Endometrial microvascular endothelial cells (primary cell): ENCODE results near the gene CUL9. TPM values are rescaled to one million over a fixed set of nuclear protein-coding genes. Genes with fewer than 3 reads are reported as not detected.
"Not testable (repeated sequence)": the region's sequence is repeated elsewhere in the genome, so short reads cannot be mapped to it uniquely, and the experiment has no call there.

Experiments used
- in situ Hi-C: cut with HindIII; loops from 2 replicates; pipeline ENCODE4 v1.10.0; 2017; ENCODE audit warnings: low sequenced_read_pairs, low pct_unique_long_range_greater_than_20kb; ENCODE audit errors: inconsistent ontology term
- total RNA-seq: library from RNA; depleted of rRNA; stranded (reverse); fragments of >200 nt; gene quantifications from one replicate; pipeline ENCODE4 v1.2.3, GENCODE V29; 2015; ENCODE audit errors: inconsistent ontology term

The CUL9 gene
- 31.2 TPM for total RNA-seq

- in situ Hi-C loops = no loop called here
These were observed at the start of gene CUL9 for GRCh38 chr6:43181942-43182860. Gene CUL9, plus strand, starts transcription at chr6:43182196. Its CDS starts 2,115 bp downstream, at chr6:43184311.

GRCh38 chr6:43138267-43138666 lies 43.7 kb upstream of the CUL9 start:
- in situ Hi-C loops = no loop called here

GRCh38 chr6:43139973-43140372 lies 42.0 kb upstream of the CUL9 start:
- in situ Hi-C loops = not testable (repeated sequence)

GRCh38 chr6:43141644-43142043 lies 40.4 kb upstream of the CUL9 start:
- in situ Hi-C loops = no loop called here

- in situ Hi-C loops = no loop called here
These were observed 39.9 kb upstream of the CUL9 start for GRCh38 chr6:43142101-43142500.

- in situ Hi-C loops = no loop called here
These were observed 38.5 kb upstream of the CUL9 start for GRCh38 chr6:43143235-43144128.

GRCh38 chr6:43144879-43145278 lies 37.1 kb upstream of the CUL9 start:
- in situ Hi-C loops = no loop called here

GRCh38 chr6:43146261-43146660 lies 35.7 kb upstream of the CUL9 start:
- in situ Hi-C loops = no loop called here

GRCh38 chr6:43146709-43147688 lies 35.0 kb upstream of the CUL9 start:
- in situ Hi-C loops = no loop called here

- in situ Hi-C loops = no loop called here
These were observed 34.1 kb upstream of the CUL9 start for GRCh38 chr6:43147691-43148477.

GRCh38 chr6:43149265-43149664 lies 32.7 kb upstream of the CUL9 start:
- in situ Hi-C loops = no loop called here

- in situ Hi-C loops = no loop called here
These were observed 31.8 kb upstream of the CUL9 start for GRCh38 chr6:43150051-43150751.

GRCh38 chr6:43159599-43159998 lies 22.4 kb upstream of the CUL9 start:
- in situ Hi-C loops = no loop called here

GRCh38 chr6:43163899-43164298 lies 18.1 kb upstream of the CUL9 start:
- in situ Hi-C loops = no loop called here

- in situ Hi-C loops = no loop called here
These were observed 11.5 kb upstream of the CUL9 start for GRCh38 chr6:43170417-43170930.

GRCh38 chr6:43170931-43171706 lies 10.9 kb upstream of the CUL9 start, which contains the start of gene SRF:
Gene SRF, plus strand, starts transcription at chr6:43171269. Its CDS starts 388 bp downstream, at chr6:43171657.
- in situ Hi-C loops = no loop called here
